ENCODE measurements around the gene POU3F2.

POU3F2 gene

GRCh38 chr6:98885330-98885729, 51.0 kb downstream of the POU3F2 start:
- H3K4me3 ChIP-seq (ENCODE audit: low read depth, low read length), result no peak overlapping the region
- no peak for DNase-seq (ENCODE audit: low read depth)
- no peak for TF ChIP-seq MYC (IDR thresholded peaks at IDR 0.05; ENCODE audit: low read depth, low read length)
- TF ChIP-seq CTCF (IDR thresholded peaks at IDR 0.05; ENCODE audit: low read depth, low read length), result no peak
- TF ChIP-seq, protein P1, sequence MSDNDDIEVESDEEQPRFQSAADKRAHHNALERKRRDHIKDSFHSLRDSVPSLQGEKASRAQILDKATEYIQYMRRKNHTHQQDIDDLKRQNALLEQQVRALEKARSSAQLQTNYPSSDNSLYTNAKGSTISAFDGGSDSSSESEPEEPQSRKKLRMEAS (IDR thresholded peaks at IDR 0.05; ENCODE audit: low read depth, low read length), result no peak
- TF ChIP-seq POLR2A (IDR thresholded peaks at IDR 0.05; ENCODE audit: extremely low read depth, insufficient read length), result no peak

DNA sequence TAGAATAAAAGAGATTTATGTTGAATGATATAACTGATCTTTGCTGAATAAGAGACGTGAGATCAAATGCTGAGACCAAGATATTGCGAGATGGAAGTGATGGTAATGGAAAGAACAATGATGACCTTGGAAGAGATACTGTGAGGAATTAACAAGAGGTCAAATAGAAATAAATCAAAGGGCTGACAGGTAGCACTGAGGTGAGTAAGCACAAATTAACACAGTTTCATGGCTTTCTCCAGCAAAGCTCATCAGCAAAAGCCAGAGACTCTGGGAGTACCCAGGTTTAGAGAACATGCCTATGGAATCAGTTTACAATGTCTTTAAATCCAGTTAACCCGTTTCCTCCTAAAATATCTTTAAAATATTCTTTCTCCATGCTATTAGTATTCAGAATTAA, 53.3 kb downstream of the POU3F2 start:
- DNase-seq (ENCODE audit: low read depth), result no peak
- TF ChIP-seq, protein P1 (IDR thresholded peaks at IDR 0.05; ENCODE audit: low read depth, low read length), result no peak
- TF ChIP-seq POLR2A (IDR thresholded peaks at IDR 0.05; ENCODE audit: extremely low read depth, insufficient read length) (no peak), CTCF (IDR thresholded peaks at IDR 0.05; ENCODE audit: low read depth, low read length) (no peak), MYC (IDR thresholded peaks at IDR 0.05; ENCODE audit: low read depth, low read length) (no peak)
- no peak overlapping the region for H3K4me3 ChIP-seq (ENCODE audit: low read depth, low read length)

Data from NB4 (cell line).